Lower lobe of right lung (tissue), 2 donors: ENCODE results near the gene ZCCHC14. TPM values are rescaled to one million over a fixed set of nuclear protein-coding genes. Genes with fewer than 3 reads are reported as not detected.

Source experiments
- ATAC-seq, 2 donors: fragments of 200-7000 bp; cut with Tn5 transposase; one replicate each; pipeline ENCODE4 v1.9.1; 2020 to 2022; ENCODE audit warnings: mild to moderate bottlenecking in 2 of 2, moderate library complexity in 2 of 2
- DNase-seq: peaks from one replicate; pipeline ENCODE4 v3.0.0-alpha.2; 2020
- H3K27ac ChIP-seq: fragments of 200-600 bp; one replicate; pipeline ENCODE4 v1.8.0; 2022
- H3K27me3 ChIP-seq: fragments of 200-600 bp; one replicate; pipeline ENCODE4 v1.8.0; 2022; ENCODE audit warnings: low read depth
- H3K36me3 ChIP-seq: fragments of 200-600 bp; one replicate; pipeline ENCODE4 v1.8.0; 2022; ENCODE audit warnings: mild to moderate bottlenecking
- H3K4me1 ChIP-seq: fragments of 200-600 bp; one replicate; pipeline ENCODE4 v1.8.0; 2022
- H3K4me3 ChIP-seq: fragments of 200-600 bp; one replicate; pipeline ENCODE4 v1.8.0; 2022; ENCODE audit warnings: mild to moderate bottlenecking
- H3K9me3 ChIP-seq: fragments of 200-600 bp; one replicate; pipeline ENCODE4 v1.8.0; 2022
- CTCF ChIP-seq: fragments of 200-600 bp; IDR thresholded peaks from one replicate; pipeline ENCODE4 v1.8.0; 2022; ENCODE audit warnings: antibody characterized with exemption, mild to moderate bottlenecking
- intact Hi-C: fragments of 100-400 bp; cut with DNase I; formaldehyde crosslinking; loops from one replicate; pipeline ENCODE4 v1.11.0; 2022
- total RNA-seq: library from RNA; stranded (reverse); fragmentation: NEBNext Ultra II Directional; extraction: Animal tissue kit (Norgen Biotek cat#: 25700); gene quantifications from one replicate; pipeline ENCODE4 v1.2.1, GENCODE V29; 2021
- donor health status: DM: no; HTN: yes; CAD: no; lungs with severe emphysema.

The ZCCHC14 gene
- total RNA-seq, 1 donor from 2014 or later: 23.9 TPM

DNA sequence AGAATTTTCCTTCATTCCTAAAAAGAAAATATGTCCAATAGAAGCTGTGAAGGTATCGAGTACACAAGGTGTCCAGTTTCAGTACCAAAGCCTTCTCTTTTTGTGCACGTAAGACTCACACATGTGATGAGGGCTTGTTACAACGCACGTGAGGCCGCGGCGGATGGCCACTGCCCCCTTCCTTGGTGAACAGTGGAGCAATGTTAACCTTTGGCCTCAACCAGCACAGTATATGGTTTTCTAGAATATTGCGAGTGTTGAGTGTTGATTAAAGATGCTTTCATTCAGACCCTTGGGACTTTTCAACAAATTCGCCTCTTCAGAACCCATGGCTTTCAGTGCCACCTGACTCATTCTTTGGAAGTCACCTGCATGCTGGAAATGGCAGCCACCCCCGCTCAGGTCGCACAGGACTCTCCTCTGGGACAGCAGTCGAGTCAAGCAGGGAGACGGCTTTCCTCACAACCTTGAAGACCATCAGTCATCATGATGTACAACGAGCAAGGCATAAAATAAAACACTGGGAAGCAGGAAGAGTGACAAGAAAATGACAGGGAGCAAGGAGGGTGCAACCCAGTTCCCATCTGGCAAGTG lies 86.2 kb downstream of the ZCCHC14 start:
- DNase-seq (peak; percentile 28), ATAC-seq (no peak)
- Histone ChIP-seq H3K4me1 (peaks cover 7% of the 10 kb centered on the region), H3K27me3 (no peaks in the 10 kb centered on the region), H3K36me3 (peaks cover 92% of the 10 kb centered on the region), H3K27ac (peak overlapping the region; percentile 52), H3K4me3 (no peak overlapping the region), H3K9me3 (no peaks in the 10 kb centered on the region)
- no peak for TF ChIP-seq CTCF
- intact Hi-C loops: no loop called here

- peaks cover 7% of the 10 kb centered on the region for H3K4me1 ChIP-seq
- H3K36me3 ChIP-seq: peaks cover 91% of the 10 kb centered on the region
- DNase-seq (peak; percentile 22), ATAC-seq (no peak)
- no peaks in the 10 kb centered on the region for H3K27me3 ChIP-seq
- no peaks in the 10 kb centered on the region for H3K9me3 ChIP-seq
- no peak overlapping the region for H3K4me3 ChIP-seq
- no peak for TF ChIP-seq CTCF
- intact Hi-C loops: no loop called here
- H3K27ac ChIP-seq: no peak overlapping the region
Observed at GRCh38 chr16:87404764-87405625, 87.8 kb downstream of the ZCCHC14 start.

DNA sequence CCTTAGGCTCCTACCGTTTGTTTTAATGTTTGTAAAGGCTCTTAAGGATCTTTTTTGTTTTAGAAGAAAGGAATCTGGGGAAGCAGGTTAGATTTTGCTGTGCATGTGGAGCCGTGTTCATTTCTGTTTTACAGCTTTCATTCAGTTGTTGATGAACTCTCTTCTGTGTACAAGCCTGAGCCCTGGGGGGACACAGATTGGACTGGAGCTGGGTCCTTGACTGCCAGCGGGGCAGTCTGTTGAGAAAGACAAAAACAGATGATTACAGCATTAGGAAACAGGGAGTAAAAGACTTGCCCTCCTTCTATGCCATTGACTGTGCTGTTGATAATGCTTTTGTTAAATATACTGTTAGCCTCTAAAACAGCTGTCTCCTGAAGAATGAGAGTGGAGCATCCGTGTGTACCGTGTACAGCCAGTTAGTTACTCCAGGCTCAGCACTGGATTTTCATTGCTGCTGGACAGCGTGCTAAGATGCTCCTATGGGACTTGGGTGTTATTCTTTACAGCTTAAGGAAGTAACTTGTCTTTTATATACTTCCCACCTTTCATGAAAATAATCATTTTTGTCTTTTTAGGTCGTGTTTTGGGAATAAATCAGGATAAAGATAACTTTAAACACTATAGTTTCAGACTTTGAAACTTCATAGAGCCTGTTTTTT lies 97.5 kb downstream of the ZCCHC14 start:
- Histone ChIP-seq H3K27me3 (no peaks in the 10 kb centered on the region), H3K4me3 (no peak overlapping the region), H3K4me1 (peaks cover 36% of the 10 kb centered on the region), H3K36me3 (peaks cover 16% of the 10 kb centered on the region), H3K9me3 (no peaks in the 10 kb centered on the region), H3K27ac (no peak overlapping the region)
- intact Hi-C loops: no loop called here
- DNase-seq (no peak), ATAC-seq (no peak)
- TF ChIP-seq CTCF: no peak

GRCh38 chr16:87393680-87394055 lies 99.2 kb downstream of the ZCCHC14 start:
- intact Hi-C loops: no loop called here
- DNase-seq: no peak
- peaks cover 43% of the 10 kb centered on the region for H3K4me1 ChIP-seq
- no peaks in the 10 kb centered on the region for H3K27me3 ChIP-seq
- H3K27ac ChIP-seq: peak overlapping the region; percentile 99
- peak overlapping the region; percentile 73 for H3K4me3 ChIP-seq
- no peak for TF ChIP-seq CTCF
- no peak for ATAC-seq
- H3K36me3 ChIP-seq: peaks cover 1% of the 10 kb centered on the region
- no peaks in the 10 kb centered on the region for H3K9me3 ChIP-seq

DNA sequence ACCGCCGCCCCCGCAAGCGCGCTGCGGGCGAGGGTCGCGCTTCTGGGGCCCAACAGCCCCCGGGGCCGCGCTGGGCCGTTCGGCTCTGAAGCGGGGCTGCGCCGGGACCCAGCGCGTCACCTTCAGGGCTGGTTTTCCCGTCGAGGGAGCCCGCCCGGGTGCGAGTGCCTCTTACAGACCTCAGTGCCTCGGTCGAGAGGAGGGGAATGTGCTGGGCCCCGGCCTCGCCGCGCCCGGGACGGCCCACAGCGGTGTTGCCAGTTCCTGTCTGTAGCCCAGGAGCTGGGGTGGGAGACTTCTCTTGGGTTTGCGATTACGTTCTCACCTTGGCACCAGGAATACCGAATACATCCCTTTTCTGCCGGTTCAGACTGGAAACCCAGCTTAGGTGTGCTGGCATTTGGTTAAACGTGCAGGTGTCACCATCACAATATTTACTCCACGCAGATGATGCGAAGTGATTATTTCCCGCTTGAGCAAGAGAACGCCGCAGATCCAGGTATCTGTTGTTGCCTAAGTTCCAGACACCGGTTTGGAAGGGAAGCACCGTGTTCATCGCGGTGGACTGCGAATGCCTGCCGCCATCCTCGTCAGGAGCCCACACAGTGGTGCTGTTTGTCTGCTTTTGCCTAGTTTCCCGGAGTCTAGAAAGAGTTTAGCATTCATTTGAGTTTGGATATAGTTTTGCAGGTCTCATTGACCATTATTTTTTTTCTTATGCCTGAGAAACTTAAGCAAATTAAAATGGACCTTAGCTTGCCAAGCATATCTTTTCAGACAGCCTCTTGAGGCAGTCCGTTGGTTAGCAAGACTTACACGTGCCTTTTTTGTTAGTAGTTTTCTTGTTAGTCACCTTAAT lies 99.8 kb downstream of the ZCCHC14 start:
- peaks cover 46% of the 10 kb centered on the region for H3K4me1 ChIP-seq
- DNase-seq (peak; percentile 78), ATAC-seq (no peak)
- peak overlapping the region; percentile 99 for H3K27ac ChIP-seq
- H3K27me3 ChIP-seq: no peaks in the 10 kb centered on the region
- no peaks in the 10 kb centered on the region for H3K9me3 ChIP-seq
- TF ChIP-seq CTCF: peak; percentile 34
- no peaks in the 10 kb centered on the region for H3K36me3 ChIP-seq
- intact Hi-C loops: no loop called here
- peak overlapping the region; percentile 73 for H3K4me3 ChIP-seq
